ENCODE data around the gene VCAM1. TPM values are rescaled to one million over a fixed set of nuclear protein-coding genes. Genes with fewer than 3 reads are reported as not detected.

The VCAM1 gene
- total RNA-seq, 1 experiment from 2014 or later: 0.07 TPM

DNA sequence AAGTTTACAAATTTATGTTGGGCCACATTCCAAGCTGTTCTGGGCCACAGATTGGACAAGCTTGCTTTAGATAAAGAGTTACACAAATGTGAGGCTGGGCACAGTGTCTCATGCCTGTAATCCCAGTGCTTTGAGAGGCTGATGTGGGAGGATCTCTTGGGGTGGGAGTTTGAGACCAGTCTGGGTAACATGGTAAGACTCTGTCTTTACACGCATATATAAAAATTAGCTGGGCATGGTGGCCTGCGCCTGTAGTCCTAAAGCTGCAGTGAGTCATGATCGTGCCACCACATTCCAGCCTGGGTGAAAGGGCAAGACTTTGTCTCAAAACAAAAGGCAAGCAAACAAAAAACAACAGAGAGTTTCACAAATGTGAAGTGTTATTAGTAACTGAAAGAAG lies 5.9 kb upstream of the VCAM1 start:
- TF ChIP-seq, protein P1, sequence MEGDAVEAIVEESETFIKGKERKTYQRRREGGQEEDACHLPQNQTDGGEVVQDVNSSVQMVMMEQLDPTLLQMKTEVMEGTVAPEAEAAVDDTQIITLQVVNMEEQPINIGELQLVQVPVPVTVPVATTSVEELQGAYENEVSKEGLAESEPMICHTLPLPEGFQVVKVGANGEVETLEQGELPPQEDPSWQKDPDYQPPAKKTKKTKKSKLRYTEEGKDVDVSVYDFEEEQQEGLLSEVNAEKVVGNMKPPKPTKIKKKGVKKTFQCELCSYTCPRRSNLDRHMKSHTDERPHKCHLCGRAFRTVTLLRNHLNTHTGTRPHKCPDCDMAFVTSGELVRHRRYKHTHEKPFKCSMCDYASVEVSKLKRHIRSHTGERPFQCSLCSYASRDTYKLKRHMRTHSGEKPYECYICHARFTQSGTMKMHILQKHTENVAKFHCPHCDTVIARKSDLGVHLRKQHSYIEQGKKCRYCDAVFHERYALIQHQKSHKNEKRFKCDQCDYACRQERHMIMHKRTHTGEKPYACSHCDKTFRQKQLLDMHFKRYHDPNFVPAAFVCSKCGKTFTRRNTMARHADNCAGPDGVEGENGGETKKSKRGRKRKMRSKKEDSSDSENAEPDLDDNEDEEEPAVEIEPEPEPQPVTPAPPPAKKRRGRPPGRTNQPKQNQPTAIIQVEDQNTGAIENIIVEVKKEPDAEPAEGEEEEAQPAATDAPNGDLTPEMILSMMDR (conservative IDR thresholded peaks at IDR 0.05): no peak
- H2BK120ac ChIP-seq (ENCODE audit: low read depth, low read length, poor library complexity, severe bottlenecking): no peak overlapping the region
- no peak overlapping the region for H3K4ac ChIP-seq (ENCODE audit: low read depth, low read length)
- no peak overlapping the region for H4K91ac ChIP-seq (ENCODE audit: insufficient read length, low read depth, low read length)
- Mint-ChIP-seq H3K9me3 (no peaks in the 10 kb centered on the region; a peak in 3 of 5 replicates), H3K27me3 (ENCODE audit: low read depth) (no peaks in the 10 kb centered on the region), H3K4me1 (peaks cover 3 to 4% of the 10 kb centered on the region in 2 experiments; a peak in 2 of 4 replicates), H3K36me3 (ENCODE audit: insufficient read depth in 1 of 3, low read depth in 3 of 3) (no peaks in the 10 kb centered on the region; a peak in 1 of 7 replicates), H3K27ac (no peak overlapping the region), H3K4me3 (no peak overlapping the region)
- no peak overlapping the region for H2BK20ac ChIP-seq (ENCODE audit: low read depth, low read length, poor library complexity, severe bottlenecking)
- no peak overlapping the region for H2AFZ ChIP-seq (ENCODE audit: low read length)
- no peak overlapping the region for H3K23ac ChIP-seq (ENCODE audit: insufficient read length, low read depth, low read length)
- no CpG with 5 or more reads among the region's 3 CpGs for WGBS (ENCODE audit: extremely low coverage, insufficient read length, low lambda C conversion rate)
- H2BK5ac ChIP-seq (ENCODE audit: insufficient read length, low read length): no peak overlapping the region
- H3K9me3 ChIP-seq (ENCODE audit: control insufficient read depth, low read depth, low read length): no peaks in the 10 kb centered on the region
- H4K5ac ChIP-seq (ENCODE audit: insufficient read length, low read depth, low read length): no peak overlapping the region
- H2BK15ac ChIP-seq (ENCODE audit: low read depth, low read length): no peak overlapping the region
- H3K4me1 ChIP-seq (ENCODE audit: insufficient read depth, low read length): no peaks in the 10 kb centered on the region
- no peak overlapping the region for H2AK5ac ChIP-seq (ENCODE audit: insufficient read length, low read length)
- no peak overlapping the region for H3K14ac ChIP-seq (ENCODE audit: insufficient read depth, low read length)
- H4K8ac ChIP-seq (replicated peaks; ENCODE audit: insufficient read length, low read depth, low read length): no peak overlapping the region
- H3K27ac ChIP-seq (ENCODE audit: insufficient read length, low read depth, low read length): no peak overlapping the region
- no peaks in the 10 kb centered on the region for H4K20me1 ChIP-seq (ENCODE audit: control insufficient read depth, insufficient read depth, insufficient read length)
- no peaks in the 10 kb centered on the region for H3K27me3 ChIP-seq (ENCODE audit: insufficient read depth, low read length)
- no peaks in the 10 kb centered on the region for H3K23me2 ChIP-seq (ENCODE audit: insufficient read length, low read depth, low read length, poor library complexity, severe bottlenecking)
- no peaks in the 10 kb centered on the region for H3K79me1 ChIP-seq (ENCODE audit: insufficient read depth, low read depth, low read length, poor library complexity, severe bottlenecking)
- H3K18ac ChIP-seq (ENCODE audit: insufficient read length, low read depth, low read length): no peak overlapping the region
- DNase-seq: no peak
- no peak overlapping the region for H3K4me2 ChIP-seq (ENCODE audit: insufficient read depth, insufficient read length, low read length)
- H3K9ac ChIP-seq (ENCODE audit: extremely low read depth, insufficient read length, low read length): no peak overlapping the region
- no peaks in the 10 kb centered on the region for H3K79me2 ChIP-seq (ENCODE audit: insufficient read depth, low read length)
- no peak overlapping the region for H2BK12ac ChIP-seq (ENCODE audit: insufficient read length, low read depth, low read length)
- H3K56ac ChIP-seq (ENCODE audit: insufficient read length, low read depth, low read length): no peak overlapping the region
- H3T11ph ChIP-seq (ENCODE audit: low read length): no peak overlapping the region
